ENCODE measurements around the gene DUSP2.

GRCh38 chr2:96113951-96114350 is 31.3 kb downstream of the DUSP2 start:
- TF ChIP-seq CTCF (IDR thresholded peaks at IDR 0.05) (no peak), EZH2 (IDR thresholded peaks at IDR 0.05; ENCODE audit: borderline replicate concordance, insufficient read depth, low read depth, low read length, poor library complexity, severe bottlenecking) (no peak)

Measured in B cell (primary cell).